GM21515 (cell line): ENCODE data around the gene POU2F1.

Source experiments
- ATAC-seq: cut with Tn5 transposase; IDR thresholded peaks from one replicate; pipeline ENCODE4 v1.9.1; 2021; ENCODE audit not compliant: unreplicated experiment

The POU2F1 gene

DNA sequence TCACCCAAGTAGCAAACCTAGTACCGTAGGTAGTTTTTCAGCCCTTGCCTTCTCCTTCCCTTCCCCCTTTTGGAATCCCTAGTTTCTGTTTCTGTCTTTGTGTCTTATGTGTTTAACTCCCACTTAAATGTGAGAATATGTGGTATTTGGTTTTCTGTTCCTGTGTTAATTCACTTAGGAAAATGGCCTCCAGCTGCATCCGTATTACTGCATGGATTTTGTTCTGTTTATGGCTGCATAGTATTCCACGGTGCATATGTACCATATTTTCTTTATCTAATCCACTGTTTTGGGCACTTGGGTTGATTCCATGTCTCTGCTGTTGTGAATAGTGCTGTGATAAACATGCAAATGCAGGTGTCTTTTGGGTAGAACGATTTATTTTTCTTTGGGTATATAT, 138.6 kb downstream of the POU2F1 start:
- no peak for ATAC-seq

DNA sequence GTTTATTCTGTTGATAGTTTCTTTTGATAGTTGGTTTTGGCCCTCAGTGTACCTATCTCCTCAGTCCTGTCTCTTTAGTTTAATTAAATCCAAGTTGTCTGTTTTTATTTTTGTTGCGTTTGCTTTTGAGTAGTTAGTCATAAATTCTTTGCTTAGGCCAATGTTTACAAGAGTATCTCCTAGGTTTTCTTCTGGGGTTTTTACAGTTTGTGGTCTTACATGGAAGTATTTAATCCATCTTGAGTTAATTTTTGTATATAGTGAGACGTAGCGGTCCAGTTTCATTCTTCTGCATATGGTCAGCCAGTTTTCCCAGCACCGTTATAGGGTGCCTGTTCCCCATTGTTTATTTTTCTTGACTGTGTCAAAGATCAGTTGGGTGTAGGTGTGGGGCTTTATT, 139.4 kb downstream of the POU2F1 start:
- no peak for ATAC-seq

DNA sequence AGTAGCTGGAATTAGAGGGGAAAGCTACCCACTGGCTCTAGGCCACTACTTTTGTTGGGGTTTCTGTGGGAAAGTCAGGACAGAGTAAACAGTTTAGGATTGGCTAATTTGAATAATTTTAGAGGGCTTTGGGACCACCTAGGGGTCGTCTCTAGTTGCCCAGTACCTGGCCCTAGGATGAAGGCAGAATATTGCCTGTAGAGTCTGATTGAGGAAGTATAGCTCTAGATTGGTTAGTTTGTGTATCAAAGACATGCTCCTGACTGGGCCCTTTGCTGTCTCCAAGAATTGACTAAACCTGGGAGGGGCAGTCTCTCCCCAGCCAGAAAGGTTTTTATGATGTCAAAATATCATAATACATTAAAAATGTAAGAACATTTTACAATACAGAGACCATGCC, 142.0 kb downstream of the POU2F1 start:
- ATAC-seq: no peak

DNA sequence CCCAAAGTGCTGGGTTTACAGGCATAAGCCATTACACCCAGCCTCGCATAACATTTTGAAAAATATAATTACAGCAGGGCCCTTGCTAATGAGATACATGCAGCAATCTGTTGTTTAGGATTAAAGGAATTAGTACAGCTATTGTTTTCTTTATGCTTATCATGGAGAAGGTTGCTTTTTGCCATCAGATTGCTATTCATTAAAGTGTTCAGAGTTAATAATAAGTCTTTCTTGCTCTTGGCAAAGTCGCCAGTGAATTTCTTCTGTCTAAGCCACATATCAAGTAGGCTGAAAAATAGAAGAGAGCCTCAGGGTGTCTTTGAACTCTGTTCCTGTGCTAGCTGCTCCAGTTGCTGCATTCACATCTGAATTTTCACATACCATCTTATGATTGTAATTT, 144.1 kb downstream of the POU2F1 start:
- ATAC-seq: no peak

GRCh38 chr1:167365360-167365759, 144.7 kb downstream of the POU2F1 start:
- no peak for ATAC-seq

GRCh38 chr1:167367705-167368104, 147.0 kb downstream of the POU2F1 start:
- ATAC-seq: no peak

DNA sequence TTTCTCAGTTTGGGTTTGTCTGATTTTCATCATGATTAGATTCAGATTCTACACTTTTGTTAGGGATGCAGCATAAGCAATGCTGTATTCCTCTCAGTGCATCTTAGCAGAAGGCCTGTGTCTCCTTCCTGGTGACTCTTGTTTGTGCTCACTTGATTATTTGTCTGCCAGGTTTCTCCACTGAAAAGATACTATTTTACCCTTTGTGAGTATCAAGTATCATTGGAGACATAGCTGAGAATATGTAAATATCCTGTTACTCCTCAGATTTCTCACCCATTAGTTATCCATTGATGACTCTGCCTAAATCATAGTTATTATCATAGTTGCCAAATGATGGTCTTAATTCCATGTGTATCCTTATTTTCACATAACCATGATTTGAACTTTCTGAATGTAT, 148.5 kb downstream of the POU2F1 start:
- no peak for ATAC-seq

- no peak for ATAC-seq
Measured at GRCh38 chr1:167369933-167370332, 149.2 kb downstream of the POU2F1 start.

DNA sequence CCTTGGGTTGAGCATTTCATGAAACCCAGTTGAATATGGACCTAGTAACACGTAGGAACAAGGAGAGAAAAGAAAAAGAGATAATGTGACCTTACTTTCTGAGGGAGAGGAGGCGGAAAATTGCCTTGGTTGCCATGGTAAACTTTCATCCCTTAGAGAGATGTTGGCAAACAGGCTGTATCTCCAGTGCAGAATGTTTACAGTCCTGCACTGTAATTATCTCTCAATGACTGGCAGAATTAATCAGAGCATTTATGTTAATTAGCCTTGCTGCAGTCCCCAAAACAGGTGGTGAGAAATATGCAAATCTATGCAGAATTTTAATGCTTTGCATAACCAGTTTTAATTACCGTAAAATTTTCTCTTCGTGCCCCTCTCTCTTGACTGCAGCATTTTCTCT, 150.3 kb downstream of the POU2F1 start:
- ATAC-seq: no peak

- no peak for ATAC-seq
Measured at GRCh38 chr1:167373398-167373797, 152.7 kb downstream of the POU2F1 start.

DNA sequence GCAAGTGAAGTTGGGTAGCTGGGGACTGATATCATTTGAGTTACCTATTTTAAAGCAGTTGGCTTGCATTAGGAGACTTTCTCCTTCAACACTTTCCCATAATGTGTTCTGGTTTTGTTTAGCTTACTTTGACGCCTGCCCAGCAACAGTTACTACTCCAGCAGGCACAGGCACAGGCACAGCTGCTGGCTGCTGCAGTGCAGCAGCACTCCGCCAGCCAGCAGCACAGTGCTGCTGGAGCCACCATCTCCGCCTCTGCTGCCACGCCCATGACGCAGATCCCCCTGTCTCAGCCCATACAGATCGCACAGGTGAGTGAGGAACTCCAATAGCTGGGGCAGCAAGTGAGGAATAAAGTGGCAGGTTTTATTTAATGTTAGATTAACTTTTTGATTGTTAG, 153.3 kb downstream of the POU2F1 start:
- no peak for ATAC-seq

- no peak for ATAC-seq
Measured at GRCh38 chr1:167375949-167376348, 155.3 kb downstream of the POU2F1 start.

- no peak for ATAC-seq
Measured at GRCh38 chr1:167387251-167387910, 166.7 kb downstream of the POU2F1 start.

DNA sequence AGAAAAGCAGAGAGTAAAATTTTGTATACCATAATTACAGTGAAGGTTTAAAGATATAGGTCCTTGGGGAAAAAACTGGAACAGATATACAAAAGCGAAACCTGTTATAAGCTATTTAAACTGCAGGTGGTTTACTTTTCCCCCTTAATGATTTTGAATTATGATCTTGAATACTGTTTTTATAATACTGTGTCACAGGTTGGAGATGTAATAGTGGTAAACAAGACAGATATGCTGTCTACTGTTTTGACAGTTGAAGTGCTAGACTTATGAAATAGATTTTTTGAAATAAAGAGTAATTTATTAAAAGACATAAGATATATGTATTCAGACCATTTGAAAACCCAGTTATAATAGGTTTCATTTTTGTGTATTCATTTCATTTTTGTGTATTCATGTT, 168.3 kb downstream of the POU2F1 start:
- no peak for ATAC-seq

DNA sequence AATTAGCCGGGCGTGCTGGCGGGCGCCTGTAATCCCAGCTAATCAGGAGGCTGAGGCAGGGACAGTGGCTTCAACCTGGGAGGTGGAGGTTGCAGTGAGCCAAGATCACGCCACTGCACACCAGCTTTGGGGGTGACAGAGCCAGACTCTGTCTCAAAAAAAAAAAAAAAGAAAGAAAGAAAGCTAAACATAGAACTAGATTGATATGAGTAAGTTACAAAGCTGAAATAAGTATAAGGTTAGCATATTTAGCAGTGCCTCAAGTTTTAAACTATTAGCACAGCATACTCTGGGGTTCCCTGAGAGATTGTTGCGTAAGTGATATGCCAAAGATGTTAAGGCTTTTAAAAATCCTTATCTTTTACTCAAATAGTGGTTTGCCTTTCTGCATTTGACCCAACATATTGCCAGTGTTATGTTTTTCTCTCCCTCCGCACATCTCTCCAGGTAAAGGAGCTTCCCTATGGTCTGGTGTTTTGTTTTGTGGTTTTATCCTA, 171.6 kb downstream of the POU2F1 start:
- ATAC-seq: no peak

- no peak for ATAC-seq
Measured at GRCh38 chr1:167400359-167400953, 179.8 kb downstream of the POU2F1 start.

- ATAC-seq: no peak
Measured at GRCh38 chr1:167401260-167401873, 180.7 kb downstream of the POU2F1 start.

DNA sequence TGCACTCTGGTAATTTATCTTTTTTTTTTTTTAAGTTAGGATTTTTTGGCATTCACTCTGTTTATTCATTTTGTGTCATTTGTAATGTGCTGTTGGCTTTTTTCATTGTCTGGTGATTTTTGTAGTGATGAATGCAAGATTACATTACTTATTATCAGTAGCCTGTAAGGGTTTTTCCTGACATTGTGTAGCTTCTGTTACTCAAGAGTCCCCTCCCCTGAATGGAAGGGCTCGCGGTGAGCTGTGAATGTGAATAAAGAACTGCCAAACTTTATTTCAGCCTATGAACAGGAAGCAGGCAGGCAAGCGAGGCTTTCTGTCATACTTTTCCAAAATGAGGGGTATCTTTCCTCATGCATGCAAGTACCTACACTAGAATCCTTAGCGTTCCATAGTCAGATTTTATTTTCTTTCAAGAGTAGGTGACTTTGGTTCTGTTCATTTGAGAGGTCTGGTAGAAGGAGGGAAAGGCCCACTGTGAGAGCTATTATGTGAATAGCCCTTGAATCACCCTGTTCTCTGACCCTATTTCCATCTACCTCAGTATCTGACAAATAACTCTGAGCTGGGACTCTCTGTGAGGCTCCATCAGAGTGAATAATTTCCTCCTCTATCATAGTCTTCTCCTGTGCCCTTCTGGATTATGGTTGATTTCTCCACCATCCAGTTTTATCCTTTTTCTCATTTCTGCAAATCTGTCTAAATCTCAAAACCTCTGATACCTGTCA, 183.6 kb downstream of the POU2F1 start:
- ATAC-seq: no peak

- ATAC-seq: no peak
Measured at GRCh38 chr1:167404908-167405307, 184.2 kb downstream of the POU2F1 start.

- ATAC-seq: no peak
Measured at GRCh38 chr1:167408355-167408754, 187.7 kb downstream of the POU2F1 start.

DNA sequence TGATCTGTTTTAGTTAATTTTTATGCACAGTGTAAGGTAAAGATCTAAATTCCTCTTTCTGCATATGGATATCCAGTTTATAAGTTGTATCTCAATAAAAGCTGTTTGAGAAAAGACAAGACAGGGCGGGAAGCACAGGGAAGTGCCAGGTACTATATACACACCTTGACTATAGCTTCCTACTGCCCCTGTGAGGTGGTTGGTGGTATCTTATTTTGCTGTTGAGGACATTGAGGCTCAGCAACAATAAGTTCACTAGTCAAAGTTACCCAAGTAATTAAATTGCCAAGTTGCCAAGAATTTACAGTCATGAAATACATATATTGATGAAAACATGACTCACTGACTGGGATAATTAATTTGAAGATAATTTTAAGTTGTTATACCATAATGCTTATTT, 188.5 kb downstream of the POU2F1 start:
- ATAC-seq: no peak

DNA sequence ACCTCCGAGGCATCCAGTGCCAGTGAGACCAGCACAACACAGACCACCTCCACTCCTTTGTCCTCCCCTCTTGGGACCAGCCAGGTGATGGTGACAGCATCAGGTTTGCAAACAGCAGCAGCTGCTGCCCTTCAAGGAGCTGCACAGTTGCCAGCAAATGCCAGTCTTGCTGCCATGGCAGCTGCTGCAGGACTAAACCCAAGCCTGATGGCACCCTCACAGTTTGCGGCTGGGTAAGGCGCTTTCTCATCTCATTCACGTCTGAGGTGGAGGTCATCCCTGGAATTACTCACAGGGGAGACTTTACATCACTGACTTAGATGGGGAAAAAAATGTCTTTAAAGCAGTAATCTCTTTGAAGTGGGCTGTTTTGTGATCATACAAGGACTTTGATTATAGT, 191.4 kb downstream of the POU2F1 start:
- no peak for ATAC-seq
